Psoas muscle (tissue), 8 donors: ENCODE measurements around the gene ELL. TPM values are rescaled to one million over a fixed set of nuclear protein-coding genes. Genes with fewer than 3 reads are reported as not detected.
A peak's percentile ranks its signal among the peaks of the same experiment; 100 is the strongest.

ENCODE experiments used
- ATAC-seq, 4 donors: fragments of 200-7000 bp; cut with Tn5 transposase; one replicate each; pipeline ENCODE4 v1.9.1; 2020; ENCODE audit warnings: moderate library complexity in 3 of 4, mild to moderate bottlenecking in 2 of 4
- DNase-seq, 2 donors: peaks; one replicate each; pipeline ENCODE4 v3.0.0-alpha.2; 2020
- H3K27ac ChIP-seq: fragments of 200-600 bp; one replicate; pipeline ENCODE4 v1.8.0; 2022
- H3K27me3 ChIP-seq, 3 donors: fragments of 200-600 bp in 1 of 3; one replicate each; pipeline versions ENCODE4 v1.6.1 to v1.8.0; 2013 to 2022; ENCODE audit warnings: low read length in 2 of 3, mild to moderate bottlenecking in 2 of 3, moderate library complexity in 1 of 3; ENCODE audit not compliant: insufficient read depth in 3 of 3
- H3K36me3 ChIP-seq, 2 donors: fragments of 200-600 bp in 1 of 2; one replicate each; pipeline versions ENCODE4 v1.6.1 to v1.8.0; 2013 to 2022; ENCODE audit warnings: low read depth in 1 of 2, mild to moderate bottlenecking in 1 of 2, moderate library complexity in 1 of 2; ENCODE audit not compliant: insufficient read depth in 1 of 2
- H3K4me1 ChIP-seq: fragments of 200-600 bp; one replicate; pipeline ENCODE4 v1.8.0; 2022
- H3K4me3 ChIP-seq: fragments of 200-600 bp; one replicate; pipeline ENCODE4 v1.8.0; 2022; ENCODE audit warnings: mild to moderate bottlenecking
- H3K9me3 ChIP-seq: fragments of 200-600 bp; one replicate; pipeline ENCODE4 v1.8.0; 2022
- CTCF ChIP-seq: fragments of 200-600 bp; IDR thresholded peaks from one replicate; pipeline ENCODE4 v1.8.0; 2022; ENCODE audit warnings: antibody characterized with exemption
- WGBS, 3 donors: extraction: QIAGEN DNeasy Blood & Tissue Kit; methylation state at CpG; one replicate each; pipeline versions ENCODE4 v1.1.6 to v1.1.7; 2013; 5-methylcytosine and 5-hydroxymethylcytosine counted together
- intact Hi-C, 2 donors: fragments of 100-400 bp; cut with DNase I; formaldehyde crosslinking; loops; one replicate each; pipeline versions ENCODE4 v1.11.0 to v1.14.2; 2022
- polyA plus RNA-seq, 3 donors: library from polyadenylated mRNA; stranded (reverse); fragments of 200-250 nt; gene quantifications; one replicate each; pipeline ENCODE4 v1.2.3, GENCODE V29; 2013
- total RNA-seq, 4 donors: library from RNA; stranded (reverse); fragmentation: NEBNext Ultra II Directional in 2 of 4; extraction: Animal tissue kit (Norgen Biotek cat#: 25700) in 2 of 4; gene quantifications; one replicate each; pipeline versions ENCODE4 v1.2.1 to v1.2.4, GENCODE V29; 2021 to 2023
- donor health status: healthy with polysubstance abuse.
- donor health status: DM: no; HTN: no; CAD: no; lungs with moderate emphysema.
- donor health status: Bipolar disorder and iron deficiency.
- donor health status: healthy.
- donor health status: DM: yes; HTN: yes; CAD: no.
- donor health status: DM: no; HTN: no; CAD: no.
- donor health status: DM: no; HTN: no; CAD: no.
- donor health status: DM: yes; HTN: yes; CAD: no.

The ELL gene
- total and polyA plus RNA-seq, 7 donors = 7.5 to 40.2 (median 17.5) TPM

DNA sequence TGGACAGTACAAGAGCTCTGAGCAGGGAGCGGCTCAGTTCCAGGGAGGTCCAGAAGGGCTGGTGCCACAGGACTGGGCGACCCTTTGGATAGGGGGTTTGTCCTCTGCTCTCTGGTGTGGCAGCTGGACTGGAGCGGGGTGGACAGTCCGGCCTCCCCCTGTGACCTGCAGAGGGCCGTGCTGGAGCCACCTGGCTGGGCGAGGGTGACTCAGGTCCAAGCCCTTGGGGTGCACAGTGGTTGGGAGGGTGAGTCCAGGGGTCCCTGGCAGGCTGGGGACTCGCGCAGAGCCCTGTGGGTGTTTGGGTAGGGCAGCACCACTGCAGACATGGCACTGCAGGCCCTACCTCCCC is 95.5 kb downstream of the ELL start:
- peak in 2 of 4 donors; percentile 1 to 12 for ATAC-seq
- Histone ChIP-seq H3K27ac (peak overlapping the region; percentile 68), H3K27me3 (no peaks in the 10 kb centered on the region), H3K9me3 (no peaks in the 10 kb centered on the region), H3K36me3 (peaks cover 0 to 4% of the 10 kb centered on the region in 2 donors), H3K4me1 (peaks cover 48% of the 10 kb centered on the region), H3K4me3 (peak overlapping the region; percentile 18)
- intact Hi-C loops = no loop called here
- WGBS, 3 donors = 60 to 70% (median 63%) methylated on average over 5 to 8 of the region's 8 CpGs
- no peak for TF ChIP-seq CTCF
- no peak for DNase-seq

- peak; percentile 71 to 88 (median 79) for ATAC-seq
- H3K4me1 ChIP-seq = peaks cover 55% of the 10 kb centered on the region
- H3K4me3 ChIP-seq = peak overlapping the region; percentile 18
- H3K27ac ChIP-seq = peak overlapping the region; percentile 68
- H3K27me3 ChIP-seq = no peaks in the 10 kb centered on the region
- intact Hi-C loops = no loop called here
- WGBS, 3 donors = 43 to 50% (median 46%) methylated on average over 17 to 18 of the region's 18 CpGs
- TF ChIP-seq CTCF = no peak
- H3K9me3 ChIP-seq = no peaks in the 10 kb centered on the region
- peak; percentile 73 to 89 for DNase-seq
- H3K36me3 ChIP-seq = peaks cover 0 to 4% of the 10 kb centered on the region in 2 donors
These were observed 96.1 kb downstream of the ELL start for GRCh38 chr19:18425515-18426415.

DNA sequence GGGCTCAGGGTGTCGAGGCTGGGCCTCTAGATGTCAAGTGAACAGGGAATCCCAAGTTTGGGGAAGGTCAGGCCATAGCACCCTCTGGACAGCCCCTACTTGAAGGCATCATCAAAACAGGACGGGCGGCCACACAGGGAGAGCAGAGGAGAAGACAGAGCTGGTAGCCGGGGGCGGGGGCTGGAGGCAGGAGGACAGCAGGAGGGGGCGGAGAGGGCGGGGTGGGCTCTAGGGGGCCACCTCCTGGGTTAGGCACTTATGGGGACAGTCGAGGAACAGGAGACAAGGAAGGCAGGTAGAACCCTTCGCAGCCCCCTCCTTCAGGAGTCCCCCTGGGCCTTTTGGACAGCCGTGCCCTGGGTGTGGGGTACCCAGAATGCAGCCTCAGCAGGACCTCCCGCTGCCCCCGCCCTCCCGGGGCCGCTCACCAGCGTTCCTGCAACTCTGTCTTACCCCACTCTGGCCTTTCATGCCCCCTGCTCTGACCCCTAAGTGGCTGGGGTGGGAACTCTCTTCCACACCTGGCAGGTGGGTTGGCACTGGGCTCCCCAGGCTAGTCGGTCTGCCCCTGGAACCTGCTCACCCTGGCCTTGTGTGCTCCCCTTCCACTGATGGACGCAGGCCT is 96.9 kb downstream of the ELL start:
- Histone ChIP-seq H3K4me3 (no peak overlapping the region), H3K9me3 (no peaks in the 10 kb centered on the region), H3K4me1 (peaks cover 60% of the 10 kb centered on the region), H3K27ac (no peak overlapping the region), H3K27me3 (no peaks in the 10 kb centered on the region), H3K36me3 (peaks cover 0 to 4% of the 10 kb centered on the region in 2 donors)
- WGBS, 3 donors = 86 to 88% (median 87%) methylated on average over 9 to 17 of the region's 17 CpGs
- intact Hi-C loops = no loop called here
- DNase-seq (no peak), ATAC-seq (peak in 1 of 4 donors; percentile 1)
- no peak for TF ChIP-seq CTCF

- Histone ChIP-seq H3K27me3 (no peaks in the 10 kb centered on the region), H3K4me1 (peaks cover 59% of the 10 kb centered on the region), H3K4me3 (no peak overlapping the region), H3K27ac (no peak overlapping the region), H3K36me3 (peaks cover 0 to 4% of the 10 kb centered on the region in 2 donors), H3K9me3 (no peaks in the 10 kb centered on the region)
- WGBS, 3 donors = 74 to 81% (median 80%) methylated on average over 20 to 22 of the region's 22 CpGs
- TF ChIP-seq CTCF = no peak
- ATAC-seq (no peak), DNase-seq (no peak)
- intact Hi-C loops = no loop called here
These were observed 97.6 kb downstream of the ELL start for GRCh38 chr19:18424122-18424889.
